Natural killer cell (primary cell): ENCODE data around the gene GYG1. TPM values are rescaled to one million over a fixed set of nuclear protein-coding genes. Genes with fewer than 3 reads are reported as not detected.

Source experiments
- ATAC-seq, 3 donors: fragments of 150-1000 bp in 2 of 3; fragments of 200-7000 bp in 1 of 3; cut with Tn5 transposase; 1 replicate in 1 of 3; 2 replicates in 2 of 3; pipeline ENCODE4 v1.10.0; 2021; ENCODE audit warnings: mild to moderate bottlenecking in 2 of 3, moderate library complexity in 2 of 3
- DNase-seq, 2 donors: peaks; one replicate each; pipeline versions ENCODE4 v3.0.0 to v3.0.0-alpha.2; 2013 to 2021; ENCODE audit warnings: mixed read lengths in 1 of 2
- H3K27ac ChIP-seq: one replicate; pipeline ENCODE4 v1.5.1; 2013; ENCODE audit warnings: mild to moderate bottlenecking, low read length
- H3K27me3 ChIP-seq: one replicate; pipeline ENCODE4 v1.6.1; 2013; ENCODE audit warnings: low read length; ENCODE audit not compliant: control insufficient read depth, insufficient read depth
- H3K36me3 ChIP-seq: one replicate; pipeline ENCODE4 v1.6.1; 2013; ENCODE audit warnings: low read length; ENCODE audit not compliant: control insufficient read depth, insufficient read depth
- H3K4me1 ChIP-seq: one replicate; pipeline ENCODE4 v1.6.1; 2013; ENCODE audit warnings: low read length; ENCODE audit not compliant: control insufficient read depth, insufficient read depth
- H3K4me3 ChIP-seq: one replicate; pipeline ENCODE4 v1.5.1; 2013; ENCODE audit warnings: low read length
- H3K9me3 ChIP-seq: one replicate; pipeline ENCODE4 v1.6.1; 2013; ENCODE audit warnings: low read length; ENCODE audit not compliant: control insufficient read depth, insufficient read depth
- H3K27ac Mint-ChIP-seq, 2 donors: one replicate each; pipeline ENCODE4 v1.8.0; 2022; ENCODE audit warnings: mild to moderate bottlenecking in 2 of 2, mixed read lengths in 2 of 2, moderate library complexity in 1 of 2
- H3K27me3 Mint-ChIP-seq, 2 donors: one replicate each; pipeline ENCODE4 v1.8.0; 2022; ENCODE audit warnings: low read depth in 2 of 2, mixed read lengths in 2 of 2
- H3K36me3 Mint-ChIP-seq: one replicate; pipeline ENCODE4 v1.8.0; 2022; ENCODE audit warnings: mixed read lengths
- H3K4me1 Mint-ChIP-seq, 2 donors: one replicate each; pipeline ENCODE4 v1.8.0; 2022; ENCODE audit warnings: mixed read lengths in 2 of 2
- H3K4me3 Mint-ChIP-seq: one replicate; pipeline ENCODE4 v1.8.0; 2022; ENCODE audit warnings: mild to moderate bottlenecking, moderate library complexity, mixed read lengths
- H3K9me3 Mint-ChIP-seq, 2 donors: one replicate each; pipeline ENCODE4 v1.8.0; 2022; ENCODE audit warnings: mixed read lengths in 2 of 2
- WGBS: methylation state at CpG from one replicate; pipeline ENCODE4 v1.1.7; 2013; ENCODE audit warnings: missing lambda C conversion rate; ENCODE audit not compliant: insufficient coverage; 5-methylcytosine and 5-hydroxymethylcytosine counted together
- intact Hi-C: fragments of 100-400 bp; cut with micrococcal nuclease; formaldehyde crosslinking; loops from one replicate; pipeline ENCODE4 v1.14.2; 2022
- total RNA-seq, 4 donors: library from RNA; stranded (reverse); fragments of 120-200 nt in 1 of 4; gene quantifications; one replicate each; pipeline versions ENCODE4 v1.2.3 to v1.2.4, GENCODE V29; 2013 to 2022
- TF ChIP-seq, protein P1 (sequence below): fragments of 200-600 bp; IDR thresholded peaks from one replicate; pipeline ENCODE4 v1.8.0; 2022; ENCODE audit warnings: antibody characterized with exemption

Gene GYG1
- total RNA-seq, 3 donors from 2014 or later (not counting 1 experiment from before 2014, with no cell fraction given), result 46.6 to 56.5 (median 49.6) TPM

DNA sequence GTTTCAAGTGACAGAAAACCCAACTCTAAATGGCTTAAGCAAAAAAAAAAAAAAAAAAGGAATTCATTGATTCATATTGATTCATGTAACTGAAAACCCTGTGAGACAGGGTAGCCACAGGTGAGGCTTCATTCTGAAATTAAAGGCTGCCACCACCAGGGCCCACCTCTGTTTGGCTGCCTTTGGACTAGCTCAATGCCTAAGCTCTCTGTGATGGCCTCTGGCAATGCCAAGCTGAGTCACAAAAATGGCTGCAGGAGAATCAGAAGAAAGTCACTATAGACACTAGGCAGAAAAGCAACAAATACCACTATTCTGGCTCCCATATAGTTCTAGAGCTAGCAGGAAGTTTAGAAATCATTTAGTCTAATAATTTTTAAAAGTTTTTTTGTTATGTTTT, 38.2 kb upstream of the GYG1 start:
- no peak for ATAC-seq
- H3K9me3 ChIP-seq, result no peaks in the 10 kb centered on the region
- H3K4me3 ChIP-seq, result no peak overlapping the region
- intact Hi-C loops, result no loop called here
- H3K36me3 Mint-ChIP-seq, result no peaks in the 10 kb centered on the region
- TF ChIP-seq, protein P1, sequence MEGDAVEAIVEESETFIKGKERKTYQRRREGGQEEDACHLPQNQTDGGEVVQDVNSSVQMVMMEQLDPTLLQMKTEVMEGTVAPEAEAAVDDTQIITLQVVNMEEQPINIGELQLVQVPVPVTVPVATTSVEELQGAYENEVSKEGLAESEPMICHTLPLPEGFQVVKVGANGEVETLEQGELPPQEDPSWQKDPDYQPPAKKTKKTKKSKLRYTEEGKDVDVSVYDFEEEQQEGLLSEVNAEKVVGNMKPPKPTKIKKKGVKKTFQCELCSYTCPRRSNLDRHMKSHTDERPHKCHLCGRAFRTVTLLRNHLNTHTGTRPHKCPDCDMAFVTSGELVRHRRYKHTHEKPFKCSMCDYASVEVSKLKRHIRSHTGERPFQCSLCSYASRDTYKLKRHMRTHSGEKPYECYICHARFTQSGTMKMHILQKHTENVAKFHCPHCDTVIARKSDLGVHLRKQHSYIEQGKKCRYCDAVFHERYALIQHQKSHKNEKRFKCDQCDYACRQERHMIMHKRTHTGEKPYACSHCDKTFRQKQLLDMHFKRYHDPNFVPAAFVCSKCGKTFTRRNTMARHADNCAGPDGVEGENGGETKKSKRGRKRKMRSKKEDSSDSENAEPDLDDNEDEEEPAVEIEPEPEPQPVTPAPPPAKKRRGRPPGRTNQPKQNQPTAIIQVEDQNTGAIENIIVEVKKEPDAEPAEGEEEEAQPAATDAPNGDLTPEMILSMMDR, result no peak
- no peaks in the 10 kb centered on the region for H3K36me3 ChIP-seq
- no peaks in the 10 kb centered on the region for H3K9me3 Mint-ChIP-seq
- no peak overlapping the region for H3K27ac ChIP-seq
- H3K4me1 ChIP-seq, result no peaks in the 10 kb centered on the region
- no peak for DNase-seq
- H3K27ac Mint-ChIP-seq, result no peak overlapping the region
- H3K4me1 Mint-ChIP-seq, result peaks cover 6% of the 10 kb centered on the region in 2 donors
- no peaks in the 10 kb centered on the region for H3K27me3 Mint-ChIP-seq
- H3K27me3 ChIP-seq, result no peaks in the 10 kb centered on the region
- H3K4me3 Mint-ChIP-seq, result no peak overlapping the region

DNA sequence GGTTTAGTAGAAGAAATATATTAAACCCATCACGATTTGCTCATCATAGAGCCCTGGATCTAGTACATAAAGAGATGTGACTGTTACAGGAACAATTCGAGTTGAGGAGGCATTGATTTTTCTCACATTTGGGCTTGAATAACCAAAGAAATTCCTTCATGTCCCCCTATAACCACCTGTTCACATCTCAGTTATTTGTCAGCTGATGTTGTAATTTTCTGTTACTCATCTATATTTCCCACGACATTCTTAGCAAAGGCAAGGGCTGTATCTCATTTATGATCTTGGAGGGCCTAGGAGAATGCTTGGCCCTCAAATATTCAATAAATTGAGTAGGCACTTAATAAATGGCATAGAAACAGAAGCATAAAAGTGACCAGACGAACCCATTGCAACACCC, 36.4 kb upstream of the GYG1 start:
- WGBS, result 80% methylated on average over 3 of the region's 4 CpGs
- H3K9me3 ChIP-seq, result no peaks in the 10 kb centered on the region
- no peak for ATAC-seq
- Mint-ChIP-seq H3K4me1 (peaks cover 6% of the 10 kb centered on the region in 2 donors), H3K27ac (no peak overlapping the region), H3K9me3 (no peaks in the 10 kb centered on the region), H3K4me3 (no peak overlapping the region), H3K36me3 (no peaks in the 10 kb centered on the region), H3K27me3 (no peaks in the 10 kb centered on the region)
- no peak overlapping the region for H3K27ac ChIP-seq
- DNase-seq, result no peak
- no peaks in the 10 kb centered on the region for H3K36me3 ChIP-seq
- no peak overlapping the region for H3K4me3 ChIP-seq
- H3K27me3 ChIP-seq, result no peaks in the 10 kb centered on the region
- H3K4me1 ChIP-seq, result no peaks in the 10 kb centered on the region
- intact Hi-C loops, result loop anchor here (1.0 to 2.0 kb wide), 2 partner anchors 166 to 318 kb away; no protein-coding TSS in a partner anchor
- TF ChIP-seq, protein P1, result no peak

DNA sequence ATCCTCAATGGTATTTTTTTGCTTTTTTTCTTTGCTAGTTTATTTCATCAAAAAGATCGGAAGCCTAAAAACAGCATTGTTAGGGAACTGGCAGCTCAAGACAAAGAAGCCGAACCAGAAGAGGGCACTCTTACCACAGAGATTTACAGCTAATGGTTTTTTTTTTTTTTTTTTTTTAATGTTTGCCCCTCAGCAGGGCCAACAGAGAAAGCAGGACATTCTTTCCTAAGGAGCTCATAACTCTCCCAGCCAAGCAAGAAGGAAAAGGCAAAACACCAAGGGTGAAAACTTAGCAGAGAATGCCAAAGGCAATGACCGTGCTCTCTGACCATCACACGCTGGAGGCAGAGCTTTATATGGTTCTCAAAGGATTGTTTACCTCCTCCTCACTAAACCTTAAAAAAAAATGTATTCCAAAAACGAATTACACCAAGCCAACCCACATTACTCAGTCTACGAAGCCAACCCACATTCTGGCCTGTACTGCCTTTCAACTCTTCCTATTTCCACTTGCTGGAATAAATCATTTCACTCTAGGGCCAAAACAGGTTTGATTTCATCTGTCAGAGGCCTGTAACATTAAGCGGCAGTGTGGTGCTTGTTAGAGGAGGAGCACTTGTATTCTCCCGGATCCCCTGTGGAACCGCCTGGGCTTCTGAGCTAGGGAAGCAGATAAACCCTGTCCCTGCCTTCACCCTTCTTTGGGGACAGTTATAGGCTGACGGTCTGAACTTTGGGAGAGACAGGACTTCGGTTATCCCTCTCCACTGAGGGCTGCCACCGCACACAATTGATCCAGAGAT, 35.6 kb upstream of the GYG1 start:
- no peaks in the 10 kb centered on the region for H3K27me3 Mint-ChIP-seq
- no peaks in the 10 kb centered on the region for H3K36me3 ChIP-seq

More for the DNA sequence above, 35.6 kb upstream of the GYG1 start:
- Mint-ChIP-seq H3K36me3 (no peaks in the 10 kb centered on the region), H3K4me3 (no peak overlapping the region), H3K9me3 (no peaks in the 10 kb centered on the region), H3K27ac (no peak overlapping the region), H3K4me1 (peaks cover 6% of the 10 kb centered on the region in 2 donors)
- Histone ChIP-seq H3K27me3 (no peaks in the 10 kb centered on the region), H3K9me3 (no peaks in the 10 kb centered on the region), H3K4me3 (no peak overlapping the region), H3K27ac (no peak overlapping the region), H3K4me1 (no peaks in the 10 kb centered on the region)
- DNase-seq, result peak in 1 of 2 donors; percentile 67
- TF ChIP-seq, protein P1, result peak; percentile 62
- intact Hi-C loops, result loop anchor here (1.0 to 2.0 kb wide), 2 partner anchors 165 to 318 kb away; no protein-coding TSS in a partner anchor
- ATAC-seq, result peak in 2 of 3 donors; percentile 64 to 65
- WGBS, result 73% methylated on average over 12 of the region's 12 CpGs
